ENCODE data around the gene ROCK1. TPM values are rescaled to one million over a fixed set of nuclear protein-coding genes. Genes with fewer than 3 reads are reported as not detected.

ROCK1 gene
- total RNA-seq, 1 donor from 2014 or later: 34.9 TPM

- Histone ChIP-seq H3K36me3 (no peaks in the 10 kb centered on the region), H3K27ac (replicated peaks) (no peak overlapping the region), H3K9me3 (replicated peaks) (no peaks in the 10 kb centered on the region), H3K27me3 (ENCODE audit: low read depth) (no peaks in the 10 kb centered on the region), H3K4me3 (no peak overlapping the region), H3K4me1 (peaks cover 66% of the 10 kb centered on the region)
- intact Hi-C loops (cut with micrococcal nuclease): no loop called here
- no peak for TF ChIP-seq CTCF (IDR thresholded peaks at IDR 0.05; ENCODE audit: borderline replicate concordance)
- no peak for DNase-seq
Measured at GRCh38 chr18:21074336-21075323, 37.0 kb downstream of the ROCK1 start.

GRCh38 chr18:21073180-21073579 lies 38.4 kb downstream of the ROCK1 start:
- H3K4me3 ChIP-seq: no peak overlapping the region
- H3K4me1 ChIP-seq: peaks cover 56% of the 10 kb centered on the region
- TF ChIP-seq CTCF (IDR thresholded peaks at IDR 0.05; ENCODE audit: borderline replicate concordance): no peak
- no peak for DNase-seq
- intact Hi-C loops (cut with micrococcal nuclease): no loop called here
- no peak overlapping the region for H3K27ac ChIP-seq (replicated peaks)
- no peaks in the 10 kb centered on the region for H3K36me3 ChIP-seq
- no peaks in the 10 kb centered on the region for H3K27me3 ChIP-seq (ENCODE audit: low read depth)
- no peaks in the 10 kb centered on the region for H3K9me3 ChIP-seq (replicated peaks)

- no peaks in the 10 kb centered on the region for H3K9me3 ChIP-seq (replicated peaks)
- H3K4me1 ChIP-seq: peaks cover 43% of the 10 kb centered on the region
- no peaks in the 10 kb centered on the region for H3K36me3 ChIP-seq
- H3K27ac ChIP-seq (replicated peaks): no peak overlapping the region
- H3K27me3 ChIP-seq (ENCODE audit: low read depth): no peaks in the 10 kb centered on the region
- H3K4me3 ChIP-seq: no peak overlapping the region
- TF ChIP-seq CTCF (IDR thresholded peaks at IDR 0.05; ENCODE audit: borderline replicate concordance): no peak
- DNase-seq: no peak
- intact Hi-C loops (cut with micrococcal nuclease): no loop called here
Measured at GRCh38 chr18:21071071-21071470, 40.5 kb downstream of the ROCK1 start.

- Histone ChIP-seq H3K9me3 (replicated peaks) (no peaks in the 10 kb centered on the region), H3K4me1 (peaks cover 34% of the 10 kb centered on the region), H3K4me3 (no peak overlapping the region), H3K27me3 (ENCODE audit: low read depth) (no peaks in the 10 kb centered on the region), H3K36me3 (no peaks in the 10 kb centered on the region), H3K27ac (replicated peaks) (no peak overlapping the region)
- DNase-seq: no peak
- no peak for TF ChIP-seq CTCF (IDR thresholded peaks at IDR 0.05; ENCODE audit: borderline replicate concordance)
- intact Hi-C loops (cut with micrococcal nuclease): loop anchor here (10.0 kb wide), 1 partner anchor 55 kb away; no protein-coding TSS in a partner anchor
Measured at GRCh38 chr18:21069468-21069867, 42.1 kb downstream of the ROCK1 start.

- intact Hi-C loops (cut with micrococcal nuclease): loop anchor here (10.0 kb wide), 1 partner anchor 50 kb away; no protein-coding TSS in a partner anchor
- DNase-seq: no peak
- H3K9me3 ChIP-seq (replicated peaks): no peaks in the 10 kb centered on the region
- H3K36me3 ChIP-seq: no peaks in the 10 kb centered on the region
- H3K27me3 ChIP-seq (ENCODE audit: low read depth): no peaks in the 10 kb centered on the region
- H3K4me1 ChIP-seq: peaks cover 7% of the 10 kb centered on the region
- TF ChIP-seq CTCF (IDR thresholded peaks at IDR 0.05; ENCODE audit: borderline replicate concordance): no peak
- no peak overlapping the region for H3K27ac ChIP-seq (replicated peaks)
- H3K4me3 ChIP-seq: no peak overlapping the region
Measured at GRCh38 chr18:21064347-21064746, 47.3 kb downstream of the ROCK1 start.
